HG02798 (cell line): ENCODE measurements around the gene VAV2.

Experiments used
- ATAC-seq: cut with Tn5 transposase; IDR thresholded peaks from one replicate; pipeline ENCODE4 v1.9.1; 2021; ENCODE audit warnings: mild to moderate bottlenecking; ENCODE audit not compliant: unreplicated experiment, poor library complexity

Gene VAV2

GRCh38 chr9:133789778-133790177, 202.3 kb downstream of the VAV2 start:
- no peak for ATAC-seq

GRCh38 chr9:133788819-133789717, 203.1 kb downstream of the VAV2 start:
- no peak for ATAC-seq

GRCh38 chr9:133788045-133788818, 203.9 kb downstream of the VAV2 start:
- ATAC-seq, result no peak

GRCh38 chr9:133787754-133788025, 204.4 kb downstream of the VAV2 start:
- peak; percentile 63 for ATAC-seq

- ATAC-seq, result no peak
Observed at GRCh38 chr9:133786907-133787753, 205.0 kb downstream of the VAV2 start.

- no peak for ATAC-seq
Observed at GRCh38 chr9:133786371-133786753, 205.8 kb downstream of the VAV2 start.

- no peak for ATAC-seq
Observed at GRCh38 chr9:133785753-133786370, 206.3 kb downstream of the VAV2 start.

- no peak for ATAC-seq
Observed at GRCh38 chr9:133784731-133785561, 207.2 kb downstream of the VAV2 start.

- ATAC-seq, result no peak
Observed at GRCh38 chr9:133783331-133783731, 208.8 kb downstream of the VAV2 start.

GRCh38 chr9:133782157-133783130, 209.7 kb downstream of the VAV2 start:
- ATAC-seq, result no peak

GRCh38 chr9:133781828-133782135, 210.3 kb downstream of the VAV2 start:
- no peak for ATAC-seq

- no peak for ATAC-seq
Observed at GRCh38 chr9:133780962-133781827, 210.9 kb downstream of the VAV2 start.

- ATAC-seq, result no peak
Observed at GRCh38 chr9:133780404-133780945, 211.6 kb downstream of the VAV2 start.

- ATAC-seq, result no peak
Observed at GRCh38 chr9:133779516-133780403, 212.4 kb downstream of the VAV2 start.

GRCh38 chr9:133779081-133779480, 213.0 kb downstream of the VAV2 start:
- ATAC-seq, result no peak

- no peak for ATAC-seq
Observed at GRCh38 chr9:133778336-133779013, 213.6 kb downstream of the VAV2 start.
